ENCODE measurements around the gene MLLT3. TPM values are rescaled to one million over a fixed set of nuclear protein-coding genes. Genes with fewer than 3 reads are reported as not detected.

The MLLT3 gene
- total and polyA plus RNA-seq, 2 experiments from 2014 or later = 40.0 to 58.3 TPM

DNA sequence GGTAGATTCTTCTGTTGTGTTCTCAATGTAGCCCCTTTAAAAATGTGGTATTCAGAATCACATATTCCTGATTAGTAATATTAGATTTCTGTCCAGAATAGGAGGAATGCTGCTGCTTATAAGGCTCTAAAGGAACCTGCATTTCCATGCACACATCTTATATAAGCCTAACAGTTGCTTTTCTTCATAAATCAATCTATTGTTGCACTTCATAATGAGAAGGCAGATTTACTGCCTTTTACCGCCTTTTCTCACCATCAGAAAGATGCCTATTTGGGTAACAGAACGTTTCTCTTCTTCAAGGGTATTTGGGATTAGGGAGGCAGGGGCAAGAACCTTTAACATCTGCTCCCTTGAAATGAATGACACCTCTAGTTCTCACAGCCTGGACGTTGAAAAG lies 243.4 kb downstream of the MLLT3 start:
- Histone ChIP-seq H3K4me3 (no peak overlapping the region), H3K4me1 (ENCODE audit: low read depth) (peaks cover 48% of the 10 kb centered on the region), H3K9me3 (ENCODE audit: low read depth) (no peaks in the 10 kb centered on the region), H3K36me3 (no peaks in the 10 kb centered on the region), H3K27ac (no peak overlapping the region), H3K27me3 (no peaks in the 10 kb centered on the region)
- TF ChIP-seq CTCF (IDR thresholded peaks at IDR 0.05; ENCODE audit: low read depth, low read length) = no peak
- no peak for DNase-seq (ENCODE audit: low read depth in 1 of 2, low spot score in 1 of 2)

DNA sequence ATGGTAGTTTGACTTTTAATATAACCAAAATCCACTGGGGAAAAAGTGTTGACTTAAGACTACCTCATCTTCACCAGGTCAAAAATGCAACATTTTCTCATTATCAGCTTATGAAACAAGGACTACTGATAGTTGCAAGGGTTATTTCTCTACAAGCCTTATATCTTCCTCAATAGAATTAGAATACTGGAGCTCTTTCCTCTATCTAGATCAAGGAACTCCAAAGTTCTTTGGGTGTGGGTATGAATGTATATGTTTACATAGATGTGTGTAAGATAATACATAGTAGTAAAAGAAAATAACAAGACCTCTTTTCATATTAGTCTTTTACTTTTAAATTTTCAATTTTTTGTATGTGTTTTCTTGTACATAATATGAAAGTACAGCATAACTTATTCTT lies 244.5 kb downstream of the MLLT3 start:
- H3K4me1 ChIP-seq (ENCODE audit: low read depth) = peaks cover 42% of the 10 kb centered on the region
- no peak for TF ChIP-seq CTCF (IDR thresholded peaks at IDR 0.05; ENCODE audit: low read depth, low read length)
- no peak for DNase-seq (ENCODE audit: low read depth in 1 of 2, low spot score in 1 of 2)
- no peak overlapping the region for H3K27ac ChIP-seq
- no peak overlapping the region for H3K4me3 ChIP-seq
- no peaks in the 10 kb centered on the region for H3K9me3 ChIP-seq (ENCODE audit: low read depth)
- H3K27me3 ChIP-seq = no peaks in the 10 kb centered on the region
- no peaks in the 10 kb centered on the region for H3K36me3 ChIP-seq

DNA sequence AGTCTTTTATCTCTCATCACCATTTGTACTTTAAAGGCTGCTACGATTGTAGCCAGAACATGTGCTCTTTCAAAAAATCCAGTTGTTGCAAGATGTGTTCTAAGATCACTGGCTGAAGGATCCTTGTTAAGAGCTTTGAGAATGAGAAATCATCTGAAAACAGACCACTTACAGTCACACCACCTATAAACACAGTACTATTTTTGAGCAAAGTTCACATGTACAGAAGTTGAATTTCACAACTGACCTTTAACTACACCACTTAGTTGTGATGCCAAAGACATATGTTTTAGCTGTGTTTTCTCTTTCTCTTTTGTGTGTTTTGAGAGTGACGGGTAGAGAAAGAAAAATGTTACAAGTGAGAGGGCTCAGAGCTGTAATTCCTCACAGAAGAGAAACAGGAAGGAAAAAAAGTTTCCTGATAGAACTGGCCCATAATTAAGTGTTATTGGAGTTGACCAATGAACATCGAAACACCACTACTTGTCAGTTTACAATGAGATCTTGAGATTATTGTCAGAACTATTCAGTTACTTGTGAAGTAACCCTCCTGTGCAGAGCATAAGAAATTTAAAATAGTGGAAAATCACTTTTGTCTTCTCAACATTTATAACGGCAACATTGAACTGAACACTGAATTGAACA lies 245.4 kb downstream of the MLLT3 start:
- Histone ChIP-seq H3K4me3 (no peak overlapping the region), H3K9me3 (ENCODE audit: low read depth) (no peaks in the 10 kb centered on the region), H3K27ac (no peak overlapping the region), H3K4me1 (ENCODE audit: low read depth) (peaks cover 33% of the 10 kb centered on the region), H3K36me3 (no peaks in the 10 kb centered on the region), H3K27me3 (no peaks in the 10 kb centered on the region)
- TF ChIP-seq CTCF (IDR thresholded peaks at IDR 0.05; ENCODE audit: low read depth, low read length) = no peak
- no peak for DNase-seq (ENCODE audit: low read depth in 1 of 2, low spot score in 1 of 2)

DNA sequence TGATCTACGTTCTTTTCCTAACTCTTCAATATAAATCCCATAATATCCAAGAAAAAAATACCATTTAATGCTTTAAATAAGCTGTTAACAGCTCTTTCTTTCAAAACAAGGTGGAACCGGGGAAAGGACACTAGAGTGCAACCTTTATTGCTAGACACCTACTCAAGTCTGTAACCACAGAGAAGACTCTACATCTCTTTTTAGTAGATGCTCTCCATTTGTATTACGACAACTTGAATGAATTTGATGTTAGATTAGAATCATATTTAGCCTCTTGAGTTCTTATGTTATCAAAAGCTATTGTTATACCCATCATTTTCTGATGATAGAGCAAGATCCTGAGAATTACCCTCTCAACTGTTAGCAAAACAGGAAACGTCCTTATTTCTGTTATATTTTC lies 246.3 kb downstream of the MLLT3 start:
- no peak overlapping the region for H3K4me3 ChIP-seq
- no peaks in the 10 kb centered on the region for H3K9me3 ChIP-seq (ENCODE audit: low read depth)
- no peaks in the 10 kb centered on the region for H3K36me3 ChIP-seq
- no peaks in the 10 kb centered on the region for H3K27me3 ChIP-seq
- no peak overlapping the region for H3K27ac ChIP-seq
- TF ChIP-seq CTCF (IDR thresholded peaks at IDR 0.05; ENCODE audit: low read depth, low read length) = no peak
- no peak for DNase-seq (ENCODE audit: low read depth in 1 of 2, low spot score in 1 of 2)
- H3K4me1 ChIP-seq (ENCODE audit: low read depth) = peaks cover 27% of the 10 kb centered on the region

- H3K27me3 ChIP-seq = no peaks in the 10 kb centered on the region
- H3K9me3 ChIP-seq (ENCODE audit: low read depth) = no peaks in the 10 kb centered on the region
- H3K4me3 ChIP-seq = no peak overlapping the region
- TF ChIP-seq CTCF (IDR thresholded peaks at IDR 0.05; ENCODE audit: low read depth, low read length) = no peak
- H3K27ac ChIP-seq = no peak overlapping the region
- DNase-seq (ENCODE audit: low read depth in 1 of 2, low spot score in 1 of 2) = no peak
- no peaks in the 10 kb centered on the region for H3K36me3 ChIP-seq
- H3K4me1 ChIP-seq (ENCODE audit: low read depth) = peaks cover 10% of the 10 kb centered on the region
Observed at GRCh38 chr9:20373263-20373662, 249.0 kb downstream of the MLLT3 start.
